ENCODE measurements around the gene ZNF789. TPM values are rescaled to one million over a fixed set of nuclear protein-coding genes. Genes with fewer than 3 reads are reported as not detected.
"Not testable (repeated sequence)": the region's sequence is repeated elsewhere in the genome, so short reads cannot be mapped to it uniquely, and the experiment has no call there.

ZNF789 gene
- total RNA-seq, 1 donor from 2014 or later = 3.6 TPM

GRCh38 chr7:99457650-99458493 is 14.8 kb upstream of the ZNF789 start:
- no peak for DNase-seq (ENCODE audit: low read depth in 2 of 2)

GRCh38 chr7:99459087-99459486 is 13.6 kb upstream of the ZNF789 start:
- DNase-seq (ENCODE audit: low read depth in 2 of 2) = peak; percentile 33 to 37

- DNase-seq (ENCODE audit: low read depth in 2 of 2) = no peak
These were observed 12.0 kb upstream of the ZNF789 start for GRCh38 chr7:99460651-99461050.

GRCh38 chr7:99461221-99461620 is 11.5 kb upstream of the ZNF789 start:
- DNase-seq (ENCODE audit: low read depth in 2 of 2) = no peak

- DNase-seq (ENCODE audit: low read depth in 2 of 2) = no peak
These were observed 7.3 kb upstream of the ZNF789 start for GRCh38 chr7:99465421-99465768.

GRCh38 chr7:99468336-99468918 is 4.3 kb upstream of the ZNF789 start:
- DNase-seq (ENCODE audit: low read depth in 2 of 2) = no peak

GRCh38 chr7:99469381-99470065 is 3.2 kb upstream of the ZNF789 start:
- DNase-seq (ENCODE audit: low read depth in 2 of 2) = peak in 1 of 2 donors; percentile 21

- DNase-seq (ENCODE audit: low read depth in 2 of 2) = peak; percentile 75 to 82
These were observed 566 bp downstream of the ZNF789 start for GRCh38 chr7:99473315-99473596.

GRCh38 chr7:99476107-99476506 is 3.4 kb downstream of the ZNF789 start:
- no peak for DNase-seq (ENCODE audit: low read depth in 2 of 2)

GRCh38 chr7:99478464-99479440 is 6.1 kb downstream of the ZNF789 start:
- peak in 1 of 2 donors; percentile 46 for DNase-seq (ENCODE audit: low read depth in 2 of 2)

- no peak for DNase-seq (ENCODE audit: low read depth in 2 of 2)
These were observed 12.4 kb downstream of the ZNF789 start for GRCh38 chr7:99485094-99485493.

GRCh38 chr7:99489235-99489634 is 16.5 kb downstream of the ZNF789 start:
- DNase-seq (ENCODE audit: low read depth in 2 of 2) = no peak

GRCh38 chr7:99490878-99491277 is 18.2 kb downstream of the ZNF789 start:
- no peak for DNase-seq (ENCODE audit: low read depth in 2 of 2)

- DNase-seq (ENCODE audit: low read depth in 2 of 2) = no peak
These were observed 21.1 kb downstream of the ZNF789 start for GRCh38 chr7:99493823-99494222.

- no peak for DNase-seq (ENCODE audit: low read depth in 2 of 2)
These were observed 25.3 kb downstream of the ZNF789 start for GRCh38 chr7:99497766-99498545.

- peak in 1 of 2 donors; percentile 17 for DNase-seq (ENCODE audit: low read depth in 2 of 2)
These were observed 25.9 kb downstream of the ZNF789 start for GRCh38 chr7:99498546-99498944.

- peak; percentile 41 for DNase-seq (ENCODE audit: low read depth in 2 of 2)
These were observed 26.7 kb downstream of the ZNF789 start for GRCh38 chr7:99499371-99499720.

- peak; percentile 89 to 92 for DNase-seq (ENCODE audit: low read depth in 2 of 2)
These were observed 27.3 kb downstream of the ZNF789 start, which contains the start of gene ZNF394 for GRCh38 chr7:99499721-99500636. TSS of gene ZNF394 (minus strand) at chr7:99500281. CDS start at chr7:99500093, 188 bp downstream.

GRCh38 chr7:99500637-99501009 is 27.9 kb downstream of the ZNF789 start:
- DNase-seq (ENCODE audit: low read depth in 2 of 2) = no peak

- not testable (repeated sequence) for DNase-seq (ENCODE audit: low read depth in 2 of 2)
These were observed 28.5 kb downstream of the ZNF789 start for GRCh38 chr7:99501236-99501635.

All from lung microvascular endothelial cell (primary cell).